Ovary (tissue), 9 donors: ENCODE data around the gene PLCB4. TPM values are rescaled to one million over a fixed set of nuclear protein-coding genes. Genes with fewer than 3 reads are reported as not detected.

Experiments
- DNase-seq, 5 donors: peaks; one replicate each; pipeline ENCODE4 v3.0.0-alpha.2; 2019 to 2020
- H3K27ac ChIP-seq, 2 donors: fragments of 200-600 bp; one replicate each; pipeline versions ENCODE4 v1.5.1 to v1.8.0; 2019 to 2022
- H3K27me3 ChIP-seq: fragments of 200-600 bp; one replicate; pipeline ENCODE4 v1.8.0; 2022
- H3K36me3 ChIP-seq: fragments of 200-600 bp; sonication (generic); one replicate; pipeline ENCODE4 v1.5.1; 2019
- H3K4me1 ChIP-seq: one replicate; pipeline ENCODE4 v1.8.1; 2013; ENCODE audit warnings: mild to moderate bottlenecking, moderate library complexity; ENCODE audit not compliant: insufficient read depth
- H3K4me3 ChIP-seq: fragments of 200-600 bp; sonication (generic); one replicate; pipeline ENCODE4 v1.5.1; 2017
- H3K9me3 ChIP-seq, 2 donors: fragments of 200-600 bp in 1 of 2; sonication (generic) in 1 of 2; one replicate each; pipeline versions ENCODE4 v1.5.1 to v1.8.1; 2013 to 2019; ENCODE audit warnings: mild to moderate bottlenecking in 1 of 2, moderate library complexity in 1 of 2
- EP300 ChIP-seq: sonication (generic); formaldehyde crosslinking; IDR thresholded peaks from one replicate; pipeline ENCODE4 v1.6.1; 2017; ENCODE audit warnings: antibody characterized with exemption
- POLR2A ChIP-seq: fragments of 450-650 bp; IDR thresholded peaks from one replicate; pipeline ENCODE4 v1.6.1; 2017; ENCODE audit warnings: antibody characterized with exemption, mild to moderate bottlenecking, moderate library complexity
- WGBS, 3 donors: extraction: QIAGEN DNeasy Blood & Tissue Kit in 1 of 3; methylation state at CpG; one replicate each; pipeline versions ENCODE4 v1.1.5 to v1.1.7; 2013 to 2017; 5-methylcytosine and 5-hydroxymethylcytosine counted together
- intact Hi-C, 4 donors: fragments of 100-400 bp; cut with DNase I; formaldehyde crosslinking; loops; one replicate each; pipeline versions ENCODE4 v1.11.0 to v1.15.1; 2022 to 2023
- polyA plus RNA-seq, 2 donors: library from polyadenylated mRNA; stranded (reverse); fragments of 200-250 nt in 1 of 2; fragments of 350-450 nt in 1 of 2; fragmentation: Illumina TruSeq in 1 of 2; extraction: RNeasy Lipid Tissue Mini Kit (QIAGEN cat#74804) in 1 of 2; gene quantifications; one replicate each; pipeline ENCODE4 v1.2.3, GENCODE V29; 2013 to 2014
- total RNA-seq, 7 donors: library from RNA; depleted of rRNA in 2 of 7; stranded (reverse); fragments of >200 nt in 2 of 7; fragmentation: NEBNext Ultra II Directional in 3 of 7; extraction: Animal tissue kit (Norgen Biotek cat#: 25700) in 3 of 7; gene quantifications; one replicate each; pipeline versions ENCODE4 v1.1.0 to v1.2.4, GENCODE V29; 2016 to 2023
- TF ChIP-seq, protein P1 (sequence below), 3 donors: fragments of 450-650 bp in 2 of 3; fragments of 200-600 bp in 1 of 3; IDR thresholded peaks; one replicate each; pipeline versions ENCODE4 v1.5.1 to v1.8.0; 2016 to 2022; ENCODE audit warnings: antibody characterized with exemption in 3 of 3, mild to moderate bottlenecking in 1 of 3
- donor health status: DM: no; HTN: no; CAD: no; lungs with moderate emphysema.
- donor health status: DM: no; HTN: no; CAD: no.
- donor health status: Bipolar disorder and iron deficiency.
- donor health status: DM: yes; HTN: yes; CAD: no.
- donor health status: DM: no; HTN: no; CAD: no.
- donor health status: DM: yes; HTN: yes; CAD: no.

Gene PLCB4
- total and polyA plus RNA-seq, 9 donors = 2.8 to 11.8 (median 5.6) TPM

DNA sequence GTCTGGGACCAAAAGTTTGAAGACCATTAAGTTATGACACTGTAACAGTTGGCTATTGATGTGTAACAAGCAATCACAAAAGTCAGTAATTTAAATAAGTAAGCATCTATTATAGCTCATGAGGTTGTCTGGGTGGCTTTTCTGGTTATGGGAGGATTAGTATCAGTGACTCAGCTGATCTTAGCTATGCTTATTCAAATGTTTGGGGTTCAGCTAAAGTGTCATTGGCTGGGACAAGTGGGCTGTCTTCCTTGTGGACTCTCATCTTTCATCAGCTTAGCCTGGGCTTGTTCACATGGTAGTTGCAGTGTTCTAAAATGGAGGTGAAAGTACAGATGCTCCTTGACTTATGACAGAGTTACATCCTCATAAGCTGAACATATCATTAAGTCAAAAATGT, 370.9 kb downstream of the PLCB4 start:
- H3K36me3 ChIP-seq = no peaks in the 10 kb centered on the region
- TF ChIP-seq, protein P1, sequence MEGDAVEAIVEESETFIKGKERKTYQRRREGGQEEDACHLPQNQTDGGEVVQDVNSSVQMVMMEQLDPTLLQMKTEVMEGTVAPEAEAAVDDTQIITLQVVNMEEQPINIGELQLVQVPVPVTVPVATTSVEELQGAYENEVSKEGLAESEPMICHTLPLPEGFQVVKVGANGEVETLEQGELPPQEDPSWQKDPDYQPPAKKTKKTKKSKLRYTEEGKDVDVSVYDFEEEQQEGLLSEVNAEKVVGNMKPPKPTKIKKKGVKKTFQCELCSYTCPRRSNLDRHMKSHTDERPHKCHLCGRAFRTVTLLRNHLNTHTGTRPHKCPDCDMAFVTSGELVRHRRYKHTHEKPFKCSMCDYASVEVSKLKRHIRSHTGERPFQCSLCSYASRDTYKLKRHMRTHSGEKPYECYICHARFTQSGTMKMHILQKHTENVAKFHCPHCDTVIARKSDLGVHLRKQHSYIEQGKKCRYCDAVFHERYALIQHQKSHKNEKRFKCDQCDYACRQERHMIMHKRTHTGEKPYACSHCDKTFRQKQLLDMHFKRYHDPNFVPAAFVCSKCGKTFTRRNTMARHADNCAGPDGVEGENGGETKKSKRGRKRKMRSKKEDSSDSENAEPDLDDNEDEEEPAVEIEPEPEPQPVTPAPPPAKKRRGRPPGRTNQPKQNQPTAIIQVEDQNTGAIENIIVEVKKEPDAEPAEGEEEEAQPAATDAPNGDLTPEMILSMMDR (IDR thresholded peaks at IDR 0.05) = no peak
- TF ChIP-seq POLR2A (no peak), EP300 (no peak)
- H3K27me3 ChIP-seq = no peaks in the 10 kb centered on the region
- DNase-seq = no peak
- intact Hi-C loops = no loop called here
- no peak overlapping the region for H3K27ac ChIP-seq
- H3K4me3 ChIP-seq = no peak overlapping the region
- H3K4me1 ChIP-seq = no peaks in the 10 kb centered on the region
- H3K9me3 ChIP-seq = no peaks in the 10 kb centered on the region

DNA sequence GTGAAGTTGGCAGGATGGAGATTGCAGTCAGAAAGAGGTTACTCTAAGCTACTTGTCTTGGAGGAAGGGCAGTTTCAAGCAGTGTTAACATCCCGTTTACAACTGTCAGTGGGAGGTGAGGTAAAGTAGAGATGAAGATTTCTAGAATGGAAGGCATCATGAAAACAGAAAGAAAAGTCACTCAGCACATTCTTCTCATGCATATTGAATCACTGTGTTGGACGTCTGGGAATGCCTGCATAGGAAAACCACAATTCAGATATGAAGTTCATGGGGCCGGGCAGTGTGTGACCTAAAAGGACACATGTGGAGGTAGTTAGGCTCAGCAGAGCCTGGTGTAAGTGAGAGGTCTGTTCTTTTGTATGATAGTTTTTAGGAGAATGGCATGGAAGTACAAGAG, 372.0 kb downstream of the PLCB4 start:
- Histone ChIP-seq H3K27me3 (no peaks in the 10 kb centered on the region), H3K27ac (no peak overlapping the region), H3K36me3 (no peaks in the 10 kb centered on the region), H3K4me1 (no peaks in the 10 kb centered on the region), H3K9me3 (no peaks in the 10 kb centered on the region), H3K4me3 (no peak overlapping the region)
- TF ChIP-seq POLR2A = no peak
- TF ChIP-seq, protein P1 (IDR thresholded peaks at IDR 0.05) = no peak
- no peak for DNase-seq
- intact Hi-C loops = no loop called here
- WGBS, 3 donors = 44 to 52% (median 44%) methylated on average over 3 of the region's 3 CpGs

GRCh38 chr20:9441948-9442347, 373.1 kb downstream of the PLCB4 start:
- no peaks in the 10 kb centered on the region for H3K36me3 ChIP-seq
- 84 to 98% (median 97%) methylated on average over 3 of the region's 3 CpGs for WGBS, 3 donors

GRCh38 chr20:9442858-9443257, 374.0 kb downstream of the PLCB4 start:
- Histone ChIP-seq H3K9me3 (no peaks in the 10 kb centered on the region), H3K27me3 (no peaks in the 10 kb centered on the region), H3K27ac (no peak overlapping the region), H3K36me3 (no peaks in the 10 kb centered on the region), H3K4me1 (no peaks in the 10 kb centered on the region), H3K4me3 (no peak overlapping the region)
- DNase-seq = no peak
- intact Hi-C loops = no loop called here
- TF ChIP-seq EP300 = no peak
- no peak for TF ChIP-seq POLR2A
- TF ChIP-seq, protein P1 (IDR thresholded peaks at IDR 0.05) = no peak

More at GRCh38 chr20:9441948-9442347, 373.1 kb downstream of the PLCB4 start:
- H3K27ac ChIP-seq = no peak overlapping the region
- no peak for TF ChIP-seq EP300
- no peaks in the 10 kb centered on the region for H3K4me1 ChIP-seq
- no peaks in the 10 kb centered on the region for H3K27me3 ChIP-seq
- no peaks in the 10 kb centered on the region for H3K9me3 ChIP-seq
- intact Hi-C loops = no loop called here
- no peak overlapping the region for H3K4me3 ChIP-seq
- no peak for DNase-seq

- DNase-seq = no peak
- intact Hi-C loops = no loop called here
- Histone ChIP-seq H3K27ac (no peak overlapping the region), H3K36me3 (no peaks in the 10 kb centered on the region), H3K4me1 (no peaks in the 10 kb centered on the region), H3K27me3 (no peaks in the 10 kb centered on the region), H3K9me3 (no peaks in the 10 kb centered on the region), H3K4me3 (no peak overlapping the region)
- WGBS, 3 donors = 57 to 70% (median 68%) methylated on average over 2 of the region's 2 CpGs
- TF ChIP-seq, protein P1 (IDR thresholded peaks at IDR 0.05) = no peak
- no peak for TF ChIP-seq POLR2A
- no peak for TF ChIP-seq EP300
Observed at GRCh38 chr20:9444921-9445320, 376.0 kb downstream of the PLCB4 start.
